Suprapubic skin (tissue), 4 donors: ENCODE data around the gene ALDH3A2. TPM values are rescaled to one million over a fixed set of nuclear protein-coding genes. Genes with fewer than 3 reads are reported as not detected.

Source experiments
- DNase-seq, 2 donors: peaks; one replicate each; pipeline ENCODE4 v3.0.0-alpha.2; 2019; ENCODE audit warnings: low spot score in 2 of 2
- H3K27ac ChIP-seq: fragments of 200-600 bp; sonication (generic); one replicate; pipeline ENCODE4 v1.5.1; 2019
- H3K27me3 ChIP-seq: fragments of 200-600 bp; sonication (generic); one replicate; pipeline ENCODE4 v1.5.1; 2019
- H3K36me3 ChIP-seq: fragments of 200-600 bp; sonication (generic); one replicate; pipeline ENCODE4 v1.5.1; 2019
- H3K4me1 ChIP-seq: fragments of 200-600 bp; sonication (generic); one replicate; pipeline ENCODE4 v1.5.1; 2019
- H3K4me3 ChIP-seq: fragments of 200-600 bp; sonication (generic); one replicate; pipeline ENCODE4 v1.5.1; 2019; ENCODE audit warnings: mild to moderate bottlenecking
- H3K9me3 ChIP-seq: fragments of 200-600 bp; sonication (generic); one replicate; pipeline ENCODE4 v1.5.1; 2019
- EP300 ChIP-seq: sonication (generic); formaldehyde crosslinking; IDR thresholded peaks from one replicate; pipeline ENCODE4 v1.6.1; 2017; ENCODE audit warnings: antibody characterized with exemption
- POLR2A ChIP-seq, 2 donors: fragments of 450-650 bp; IDR thresholded peaks; one replicate each; pipeline ENCODE4 v1.6.1; 2017; ENCODE audit warnings: antibody characterized with exemption in 2 of 2, mild to moderate bottlenecking in 2 of 2, moderate library complexity in 2 of 2
- POLR2AphosphoS5 ChIP-seq, 3 donors: sonication (generic); formaldehyde crosslinking; IDR thresholded peaks; one replicate each; pipeline ENCODE4 v1.6.1; 2017; ENCODE audit warnings: antibody characterized with exemption in 3 of 3
- WGBS: methylation state at CpG from one replicate; pipeline ENCODE4 v1.1.5; 2018; 5-methylcytosine and 5-hydroxymethylcytosine counted together
- total RNA-seq, 4 donors: library from RNA; depleted of rRNA; stranded (reverse); fragments of >200 nt; gene quantifications; one replicate each; pipeline ENCODE4 v1.1.0, GENCODE V29; 2016
- TF ChIP-seq, protein P1 (sequence below), 2 donors: fragments of 200-600 bp in 1 of 2; fragments of 450-650 bp in 1 of 2; sonication (generic) in 1 of 2; IDR thresholded peaks; one replicate each; pipeline ENCODE4 v1.5.1; 2016 to 2019; ENCODE audit warnings: antibody characterized with exemption in 2 of 2, mild to moderate bottlenecking in 1 of 2, moderate library complexity in 1 of 2

Gene ALDH3A2
- total RNA-seq, 4 donors from 2014 or later, result 493 to 1,000 (median 626) TPM

DNA sequence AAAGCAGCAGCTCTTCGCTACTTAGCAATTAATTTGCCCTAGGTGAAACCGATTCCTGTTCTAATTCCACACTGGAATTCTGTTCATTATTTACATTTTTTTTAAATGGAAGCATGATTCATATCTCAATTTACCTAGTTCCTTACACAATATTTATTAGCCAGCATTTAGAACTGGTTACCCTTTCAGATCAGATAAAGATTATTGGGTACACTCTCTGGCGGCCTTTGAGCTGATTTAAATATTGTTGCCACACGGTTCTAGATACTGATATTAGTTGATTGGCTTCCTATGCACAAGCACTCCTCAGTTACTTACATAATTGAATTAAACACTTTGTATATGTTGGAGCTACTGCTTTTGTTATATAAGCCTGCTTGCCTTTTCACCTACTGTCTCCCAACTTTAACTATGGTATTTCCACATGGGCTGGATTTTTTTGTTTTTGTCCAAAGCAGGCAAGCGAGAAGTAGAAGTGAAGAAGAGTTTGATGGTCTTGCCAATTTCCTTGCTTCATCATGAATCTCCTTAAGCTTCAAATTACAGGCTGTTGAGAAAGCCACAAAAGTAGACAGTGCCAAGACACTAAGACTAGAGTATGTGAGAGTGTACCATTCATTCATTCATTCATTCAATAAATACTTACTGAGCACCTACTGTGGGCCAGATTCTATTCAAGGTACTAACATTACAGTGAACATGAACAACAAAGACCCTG is 3.9 kb upstream of the ALDH3A2 start:
- DNase-seq, result no peak
- H3K36me3 ChIP-seq, result no peaks in the 10 kb centered on the region
- TF ChIP-seq EP300 (no peak), POLR2A (IDR thresholded peaks at IDR 0.05) (no peak), POLR2AphosphoS5 (IDR thresholded peaks at IDR 0.05) (no peak)
- TF ChIP-seq, protein P1, sequence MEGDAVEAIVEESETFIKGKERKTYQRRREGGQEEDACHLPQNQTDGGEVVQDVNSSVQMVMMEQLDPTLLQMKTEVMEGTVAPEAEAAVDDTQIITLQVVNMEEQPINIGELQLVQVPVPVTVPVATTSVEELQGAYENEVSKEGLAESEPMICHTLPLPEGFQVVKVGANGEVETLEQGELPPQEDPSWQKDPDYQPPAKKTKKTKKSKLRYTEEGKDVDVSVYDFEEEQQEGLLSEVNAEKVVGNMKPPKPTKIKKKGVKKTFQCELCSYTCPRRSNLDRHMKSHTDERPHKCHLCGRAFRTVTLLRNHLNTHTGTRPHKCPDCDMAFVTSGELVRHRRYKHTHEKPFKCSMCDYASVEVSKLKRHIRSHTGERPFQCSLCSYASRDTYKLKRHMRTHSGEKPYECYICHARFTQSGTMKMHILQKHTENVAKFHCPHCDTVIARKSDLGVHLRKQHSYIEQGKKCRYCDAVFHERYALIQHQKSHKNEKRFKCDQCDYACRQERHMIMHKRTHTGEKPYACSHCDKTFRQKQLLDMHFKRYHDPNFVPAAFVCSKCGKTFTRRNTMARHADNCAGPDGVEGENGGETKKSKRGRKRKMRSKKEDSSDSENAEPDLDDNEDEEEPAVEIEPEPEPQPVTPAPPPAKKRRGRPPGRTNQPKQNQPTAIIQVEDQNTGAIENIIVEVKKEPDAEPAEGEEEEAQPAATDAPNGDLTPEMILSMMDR (IDR thresholded peaks at IDR 0.05), result no peak
- no peak overlapping the region for H3K27ac ChIP-seq
- H3K4me3 ChIP-seq, result no peak overlapping the region
- peaks cover 51% of the 10 kb centered on the region for H3K4me1 ChIP-seq
- no peaks in the 10 kb centered on the region for H3K9me3 ChIP-seq
- H3K27me3 ChIP-seq, result no peaks in the 10 kb centered on the region
- 53% methylated on average over 5 of the region's 5 CpGs for WGBS

DNA sequence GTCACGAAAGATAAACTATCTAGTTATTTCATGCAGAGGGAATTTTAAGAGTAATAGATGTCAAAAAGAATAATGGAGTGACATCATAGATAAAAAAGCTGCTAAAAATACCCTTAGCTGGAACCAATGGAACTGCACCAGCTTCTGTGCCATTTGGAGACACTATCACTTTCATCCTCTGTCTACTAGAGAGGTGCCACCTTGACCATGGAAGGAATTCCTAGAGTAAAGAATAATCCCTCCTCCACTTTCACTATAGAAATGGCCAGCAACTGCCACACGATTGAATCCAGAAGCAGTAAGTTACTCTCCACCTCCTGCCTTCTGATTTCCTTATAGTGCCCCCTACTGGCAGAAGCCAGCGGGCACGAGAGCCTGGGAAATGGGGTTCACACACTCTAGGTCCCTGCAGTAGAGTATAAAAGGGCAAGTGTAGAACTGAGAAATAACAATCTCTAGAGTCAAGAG is 2.8 kb upstream of the ALDH3A2 start:
- Histone ChIP-seq H3K36me3 (no peaks in the 10 kb centered on the region), H3K27me3 (no peaks in the 10 kb centered on the region), H3K9me3 (no peaks in the 10 kb centered on the region), H3K4me1 (peaks cover 61% of the 10 kb centered on the region), H3K27ac (no peak overlapping the region), H3K4me3 (no peak overlapping the region)
- no peak for DNase-seq
- 44% methylated on average over 4 of the region's 4 CpGs for WGBS
- no peak for TF ChIP-seq POLR2A (IDR thresholded peaks at IDR 0.05)
- TF ChIP-seq, protein P1 (IDR thresholded peaks at IDR 0.05), result peak; percentile 17 to 37

DNA sequence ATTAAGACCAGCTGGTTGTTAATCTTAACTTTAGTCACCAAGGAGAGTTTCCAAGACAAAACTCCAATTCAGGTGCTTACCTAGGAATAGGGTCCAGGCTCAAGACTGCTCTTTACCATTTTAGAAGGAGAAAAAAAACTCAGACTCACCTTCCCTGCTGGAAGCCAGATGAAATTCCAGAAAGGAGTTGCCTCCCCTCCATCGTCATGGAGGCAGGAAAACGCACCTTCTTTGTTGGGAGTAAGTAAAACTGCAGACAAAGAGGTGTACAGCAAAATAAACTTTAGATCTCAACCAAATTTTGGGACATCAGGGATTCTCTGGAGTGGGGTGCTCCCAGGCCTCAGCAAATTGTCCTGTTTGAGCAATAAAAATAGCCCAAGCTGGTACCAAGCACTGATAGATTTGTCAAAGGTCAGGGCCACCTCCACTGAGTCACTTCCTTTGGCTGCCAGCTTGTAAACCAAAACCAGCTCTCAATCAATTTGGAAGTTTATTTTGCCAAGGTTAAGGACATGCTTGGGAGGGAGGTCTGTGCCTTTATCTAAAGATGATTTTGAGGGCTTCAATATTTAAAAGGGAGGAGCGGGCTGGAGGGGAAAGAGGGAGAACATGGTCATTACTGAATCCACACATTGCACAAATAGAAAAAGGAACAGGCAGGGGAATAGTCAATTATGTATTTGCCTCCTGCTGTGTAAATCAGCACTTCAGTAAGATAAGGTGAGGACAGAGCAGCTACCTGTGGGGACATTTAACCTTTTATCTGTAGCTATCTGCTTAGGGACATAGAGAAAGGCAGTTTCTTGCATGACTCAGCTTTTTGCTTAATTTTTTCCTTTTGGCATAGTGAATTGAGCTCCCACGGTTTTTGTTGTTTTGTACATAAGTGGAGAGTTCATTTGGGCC is 1.5 kb upstream of the ALDH3A2 start:
- H3K9me3 ChIP-seq, result no peaks in the 10 kb centered on the region
- 69% methylated on average over 4 of the region's 4 CpGs for WGBS
- H3K27me3 ChIP-seq, result no peaks in the 10 kb centered on the region
- peaks cover 69% of the 10 kb centered on the region for H3K4me1 ChIP-seq
- no peak for TF ChIP-seq POLR2A (IDR thresholded peaks at IDR 0.05)
- TF ChIP-seq POLR2AphosphoS5 (IDR thresholded peaks at IDR 0.05), result no peak
- no peak for TF ChIP-seq EP300
- TF ChIP-seq, protein P1 (IDR thresholded peaks at IDR 0.05), result no peak
- peak overlapping the region; percentile 97 for H3K27ac ChIP-seq
- no peaks in the 10 kb centered on the region for H3K36me3 ChIP-seq
- H3K4me3 ChIP-seq, result peak overlapping the region; percentile 68
- DNase-seq, result no peak

DNA sequence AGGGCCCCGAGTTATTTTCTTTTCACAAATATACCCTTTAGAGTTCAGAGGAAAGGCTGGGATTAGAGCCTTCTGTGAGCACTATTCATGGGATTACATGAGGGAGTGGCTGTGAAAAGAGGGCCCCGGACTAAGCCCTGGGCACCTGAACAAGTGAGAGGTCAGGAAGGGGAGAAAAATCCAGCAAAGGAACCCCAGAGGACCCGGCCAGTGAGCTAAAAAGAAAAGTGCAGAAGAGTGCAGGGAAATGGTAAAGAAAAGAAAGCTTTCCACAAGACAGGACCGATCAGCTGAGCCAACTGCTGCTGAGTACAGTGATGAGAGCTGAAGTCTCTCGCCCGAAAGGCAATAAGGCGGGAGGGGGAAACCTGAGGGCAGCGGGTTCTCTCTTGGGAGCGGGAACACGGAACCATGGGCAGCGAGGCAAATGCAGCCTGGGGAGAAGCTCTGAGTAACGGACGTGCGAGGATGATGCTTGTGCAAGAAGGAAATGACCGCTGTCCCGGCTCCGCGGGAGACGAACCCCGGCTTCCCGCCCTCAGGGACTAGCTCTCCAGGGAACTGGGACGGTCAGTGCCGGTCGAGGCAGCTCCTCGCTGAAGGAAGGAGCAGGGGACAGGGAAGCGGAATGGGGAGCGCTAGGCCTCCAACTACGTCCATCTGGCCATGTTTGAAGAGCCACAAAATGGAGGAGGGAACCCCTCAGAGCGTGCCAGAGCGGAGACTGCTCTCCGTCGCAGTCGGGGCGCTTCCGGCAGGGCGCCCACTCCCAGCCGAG is 665 bp upstream of the ALDH3A2 start:
- TF ChIP-seq POLR2AphosphoS5 (IDR thresholded peaks at IDR 0.05), result peak in 1 of 3 donors; percentile 6
- TF ChIP-seq, protein P1 (IDR thresholded peaks at IDR 0.05), result no peak
- WGBS, result 2% methylated on average over 26 of the region's 37 CpGs
- Histone ChIP-seq H3K36me3 (no peaks in the 10 kb centered on the region), H3K27ac (peak overlapping the region; percentile 97), H3K9me3 (no peaks in the 10 kb centered on the region), H3K4me3 (peak overlapping the region; percentile 68), H3K4me1 (peaks cover 73% of the 10 kb centered on the region), H3K27me3 (no peaks in the 10 kb centered on the region)
- DNase-seq, result peak; percentile 84 to 90
